SK-N-SH treated with all-trans-retinoic acid at 6 μM for 48 hours (cell line): ENCODE results near the gene TOX2.

Source experiments
- ATAC-seq: fragments of 200-7000 bp; cut with Tn5 transposase; 3 replicates; pipeline ENCODE4 v1.9.1; 2020; ENCODE audit warnings: mild to moderate bottlenecking, moderate library complexity
- ARNTL ChIP-seq: fragments of 450-650 bp; formaldehyde crosslinking; IDR thresholded peaks from 2 replicates; pipeline ENCODE4 v1.5.0; 2020; ENCODE audit warnings: low read depth, mild to moderate bottlenecking, moderate library complexity, borderline replicate concordance
- BACH2 ChIP-seq: fragments of 250-450 bp; sonication (Bioruptor Pico); IDR thresholded peaks from 2 replicates; pipeline ENCODE4 v1.9.0; 2021; ENCODE audit warnings: mild to moderate bottlenecking, borderline replicate concordance
- ESRRG ChIP-seq: fragments of 250-450 bp; sonication (Bioruptor Pico); IDR thresholded peaks from 2 replicates; pipeline ENCODE4 v1.6.1; 2021; ENCODE audit warnings: mild to moderate bottlenecking
- GLIS3 ChIP-seq: fragments of 250-450 bp; sonication (Bioruptor Pico); IDR thresholded peaks from 2 replicates; pipeline ENCODE4 v1.5.0; 2020; ENCODE audit warnings: mild to moderate bottlenecking, moderate library complexity
- ISL1 ChIP-seq: fragments of 250-450 bp; sonication (Bioruptor Pico); IDR thresholded peaks from 2 replicates; pipeline ENCODE4 v2.1.2; 2022; ENCODE audit warnings: mild to moderate bottlenecking, moderate library complexity
- OSR1 ChIP-seq: fragments of 250-450 bp; sonication (Bioruptor Pico); IDR thresholded peaks from 2 replicates; pipeline ENCODE4 v1.8.0; 2022; ENCODE audit warnings: moderate library complexity, mild to moderate bottlenecking, inconsistent platforms
- PPARA ChIP-seq: fragments of 250-450 bp; sonication (Bioruptor Pico); IDR thresholded peaks from 2 replicates; pipeline ENCODE4 v1.5.0; 2020; ENCODE audit warnings: mild to moderate bottlenecking, borderline replicate concordance
- RARB ChIP-seq: fragments of 250-450 bp; sonication (Bioruptor Pico); IDR thresholded peaks from 2 replicates; pipeline ENCODE4 v1.8.0; 2021; ENCODE audit warnings: mild to moderate bottlenecking, moderate library complexity
- TCF4 ChIP-seq: fragments of 250-450 bp; sonication (Bioruptor Pico); IDR thresholded peaks from 2 replicates; pipeline ENCODE4 v1.8.0; 2021; ENCODE audit warnings: mild to moderate bottlenecking, moderate library complexity, borderline replicate concordance
- TOX ChIP-seq: fragments of 250-450 bp; sonication (Bioruptor Pico); IDR thresholded peaks from 2 replicates; pipeline ENCODE4 v1.8.0; 2021; ENCODE audit warnings: mild to moderate bottlenecking, moderate library complexity, borderline replicate concordance
- ZC3H10 ChIP-seq: fragments of 250-450 bp; sonication (Bioruptor Pico); IDR thresholded peaks from 2 replicates; pipeline ENCODE4 v1.5.1; 2021; ENCODE audit warnings: mild to moderate bottlenecking, moderate library complexity
- ZFP3 ChIP-seq: fragments of 250-450 bp; sonication (Bioruptor Pico); IDR thresholded peaks from 2 replicates; pipeline ENCODE4 v1.5.0; 2020; ENCODE audit warnings: mild to moderate bottlenecking, moderate library complexity
- ZFP30 ChIP-seq: fragments of 450-650 bp; formaldehyde crosslinking; IDR thresholded peaks from 2 replicates; pipeline ENCODE4 v1.5.0; 2022; ENCODE audit warnings: mild to moderate bottlenecking, moderate library complexity
- ZNF565 ChIP-seq: fragments of 450-650 bp; formaldehyde crosslinking; conservative IDR thresholded peaks from 2 replicates; pipeline ENCODE4 v1.5.0; 2020; ENCODE audit warnings: low read depth, mild to moderate bottlenecking, moderate library complexity
- ZNF70 ChIP-seq: fragments of 450-650 bp; formaldehyde crosslinking; IDR thresholded peaks from 2 replicates; pipeline ENCODE4 v1.5.0; 2020; ENCODE audit warnings: mild to moderate bottlenecking, moderate library complexity
- ZNF8 ChIP-seq: fragments of 450-650 bp; formaldehyde crosslinking; IDR thresholded peaks from 2 replicates; pipeline ENCODE4 v1.5.0; 2020; ENCODE audit warnings: mild to moderate bottlenecking, moderate library complexity
- TF ChIP-seq, protein P1 (sequence below): fragments of 250-450 bp; sonication (Bioruptor Pico); IDR thresholded peaks from 2 replicates; pipeline ENCODE4 v1.8.0; 2021; ENCODE audit warnings: low read depth, mild to moderate bottlenecking, moderate library complexity, borderline replicate concordance
- TF ChIP-seq, protein P2 (sequence below): fragments of 250-450 bp; sonication (Bioruptor Pico); IDR thresholded peaks from 2 replicates; pipeline ENCODE4 v1.5.0; 2020; ENCODE audit warnings: mild to moderate bottlenecking, moderate library complexity
- TF ChIP-seq, protein P3 (sequence below): fragments of 250-450 bp; sonication (Bioruptor Pico); IDR thresholded peaks from 2 replicates; pipeline ENCODE4 v1.5.1; 2020; ENCODE audit warnings: low read depth, mild to moderate bottlenecking, moderate library complexity
- TF ChIP-seq, protein P4 (sequence below): fragments of 250-450 bp; sonication (Bioruptor Pico); IDR thresholded peaks from 2 replicates; pipeline ENCODE4 v1.5.1; 2021; ENCODE audit warnings: mild to moderate bottlenecking, moderate library complexity

Gene TOX2

DNA sequence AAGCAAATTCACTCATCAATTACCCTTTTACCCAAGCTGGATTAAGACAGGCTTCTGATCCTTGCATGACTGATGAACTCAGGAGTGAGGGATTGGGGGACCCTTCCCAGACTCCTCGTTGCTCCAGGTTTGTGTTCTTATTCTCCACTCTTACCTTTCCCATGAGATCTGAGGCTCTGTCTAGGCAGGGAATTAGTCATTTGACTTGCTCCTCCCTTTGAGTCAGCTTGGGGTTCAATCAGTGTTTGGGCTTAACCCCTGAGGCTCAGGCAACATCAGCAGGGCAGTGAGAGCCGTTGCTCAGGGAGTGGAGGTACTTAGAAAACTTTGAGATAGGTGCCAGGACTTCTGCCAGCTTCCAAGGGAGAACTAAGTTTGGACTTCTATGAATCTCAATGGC, 20.7 kb upstream of the TOX2 start (continued):
- TF ChIP-seq, protein P1, sequence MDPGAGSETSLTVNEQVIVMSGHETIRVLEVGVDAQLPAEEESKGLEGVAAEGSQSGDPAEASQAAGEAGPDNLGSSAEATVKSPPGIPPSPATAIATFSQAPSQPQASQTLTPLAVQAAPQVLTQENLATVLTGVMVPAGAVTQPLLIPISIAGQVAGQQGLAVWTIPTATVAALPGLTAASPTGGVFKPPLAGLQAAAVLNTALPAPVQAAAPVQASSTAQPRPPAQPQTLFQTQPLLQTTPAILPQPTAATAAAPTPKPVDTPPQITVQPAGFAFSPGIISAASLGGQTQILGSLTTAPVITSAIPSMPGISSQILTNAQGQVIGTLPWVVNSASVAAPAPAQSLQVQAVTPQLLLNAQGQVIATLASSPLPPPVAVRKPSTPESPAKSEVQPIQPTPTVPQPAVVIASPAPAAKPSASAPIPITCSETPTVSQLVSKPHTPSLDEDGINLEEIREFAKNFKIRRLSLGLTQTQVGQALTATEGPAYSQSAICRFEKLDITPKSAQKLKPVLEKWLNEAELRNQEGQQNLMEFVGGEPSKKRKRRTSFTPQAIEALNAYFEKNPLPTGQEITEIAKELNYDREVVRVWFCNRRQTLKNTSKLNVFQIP: no peak
- no peak for TF ChIP-seq ZNF8 (CRISPR knock-in tag)
- no peak for TF ChIP-seq ZC3H10 (CRISPR knock-in tag)
- TF ChIP-seq ARNTL: no peak
- no peak for TF ChIP-seq TOX (CRISPR knock-in tag)
- no peak for TF ChIP-seq ZFP30
- TF ChIP-seq, protein P2, sequence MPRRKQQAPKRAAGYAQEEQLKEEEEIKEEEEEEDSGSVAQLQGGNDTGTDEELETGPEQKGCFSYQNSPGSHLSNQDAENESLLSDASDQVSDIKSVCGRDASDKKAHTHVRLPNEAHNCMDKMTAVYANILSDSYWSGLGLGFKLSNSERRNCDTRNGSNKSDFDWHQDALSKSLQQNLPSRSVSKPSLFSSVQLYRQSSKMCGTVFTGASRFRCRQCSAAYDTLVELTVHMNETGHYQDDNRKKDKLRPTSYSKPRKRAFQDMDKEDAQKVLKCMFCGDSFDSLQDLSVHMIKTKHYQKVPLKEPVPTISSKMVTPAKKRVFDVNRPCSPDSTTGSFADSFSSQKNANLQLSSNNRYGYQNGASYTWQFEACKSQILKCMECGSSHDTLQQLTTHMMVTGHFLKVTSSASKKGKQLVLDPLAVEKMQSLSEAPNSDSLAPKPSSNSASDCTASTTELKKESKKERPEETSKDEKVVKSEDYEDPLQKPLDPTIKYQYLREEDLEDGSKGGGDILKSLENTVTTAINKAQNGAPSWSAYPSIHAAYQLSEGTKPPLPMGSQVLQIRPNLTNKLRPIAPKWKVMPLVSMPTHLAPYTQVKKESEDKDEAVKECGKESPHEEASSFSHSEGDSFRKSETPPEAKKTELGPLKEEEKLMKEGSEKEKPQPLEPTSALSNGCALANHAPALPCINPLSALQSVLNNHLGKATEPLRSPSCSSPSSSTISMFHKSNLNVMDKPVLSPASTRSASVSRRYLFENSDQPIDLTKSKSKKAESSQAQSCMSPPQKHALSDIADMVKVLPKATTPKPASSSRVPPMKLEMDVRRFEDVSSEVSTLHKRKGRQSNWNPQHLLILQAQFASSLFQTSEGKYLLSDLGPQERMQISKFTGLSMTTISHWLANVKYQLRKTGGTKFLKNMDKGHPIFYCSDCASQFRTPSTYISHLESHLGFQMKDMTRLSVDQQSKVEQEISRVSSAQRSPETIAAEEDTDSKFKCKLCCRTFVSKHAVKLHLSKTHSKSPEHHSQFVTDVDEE: no peak
- no peak for TF ChIP-seq ZFP3 (CRISPR knock-in tag)
- TF ChIP-seq ESRRG (CRISPR knock-in tag): no peak
- no peak for TF ChIP-seq ZNF565 (CRISPR knock-in tag)

DNA sequence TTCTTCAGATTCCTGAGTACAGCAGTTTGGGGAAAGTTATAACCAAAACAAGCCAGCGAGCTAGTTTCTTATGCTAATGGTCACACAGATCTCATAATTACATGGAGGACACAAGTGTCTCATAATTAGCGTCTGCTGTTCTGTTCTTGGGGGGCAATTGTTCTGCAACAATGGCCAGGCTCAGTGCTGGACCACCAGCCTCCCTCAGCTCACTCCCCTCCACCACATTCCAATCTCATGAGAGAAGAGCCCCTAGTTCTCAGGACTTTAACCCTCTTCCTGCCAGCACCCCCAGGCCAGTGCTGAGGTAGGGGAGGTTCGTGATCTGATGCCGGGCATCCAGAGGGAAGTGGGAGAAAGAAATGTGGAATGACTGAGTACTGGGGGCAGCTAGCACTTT, 20.2 kb upstream of the TOX2 start:
- TF ChIP-seq ZFP3 (CRISPR knock-in tag): no peak
- TF ChIP-seq ZNF70 (CRISPR knock-in tag): no peak
- no peak for TF ChIP-seq TCF4 (CRISPR knock-in tag)
- no peak for TF ChIP-seq ZFP30
- TF ChIP-seq ZC3H10 (CRISPR knock-in tag): no peak
- TF ChIP-seq, protein P3, sequence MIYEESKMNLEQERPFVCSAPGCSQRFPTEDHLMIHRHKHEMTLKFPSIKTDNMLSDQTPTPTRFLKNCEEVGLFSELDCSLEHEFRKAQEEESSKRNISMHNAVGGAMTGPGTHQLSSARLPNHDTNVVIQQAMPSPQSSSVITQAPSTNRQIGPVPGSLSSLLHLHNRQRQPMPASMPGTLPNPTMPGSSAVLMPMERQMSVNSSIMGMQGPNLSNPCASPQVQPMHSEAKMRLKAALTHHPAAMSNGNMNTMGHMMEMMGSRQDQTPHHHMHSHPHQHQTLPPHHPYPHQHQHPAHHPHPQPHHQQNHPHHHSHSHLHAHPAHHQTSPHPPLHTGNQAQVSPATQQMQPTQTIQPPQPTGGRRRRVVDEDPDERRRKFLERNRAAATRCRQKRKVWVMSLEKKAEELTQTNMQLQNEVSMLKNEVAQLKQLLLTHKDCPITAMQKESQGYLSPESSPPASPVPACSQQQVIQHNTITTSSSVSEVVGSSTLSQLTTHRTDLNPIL (CRISPR knock-in tag): no peak
- TF ChIP-seq BACH2 (CRISPR knock-in tag): no peak
- TF ChIP-seq, protein P2: no peak
- TF ChIP-seq, protein P1: no peak
- TF ChIP-seq ARNTL: no peak
- no peak for TF ChIP-seq RARB (CRISPR knock-in tag)
- TF ChIP-seq TOX (CRISPR knock-in tag): no peak
- TF ChIP-seq, protein P4, sequence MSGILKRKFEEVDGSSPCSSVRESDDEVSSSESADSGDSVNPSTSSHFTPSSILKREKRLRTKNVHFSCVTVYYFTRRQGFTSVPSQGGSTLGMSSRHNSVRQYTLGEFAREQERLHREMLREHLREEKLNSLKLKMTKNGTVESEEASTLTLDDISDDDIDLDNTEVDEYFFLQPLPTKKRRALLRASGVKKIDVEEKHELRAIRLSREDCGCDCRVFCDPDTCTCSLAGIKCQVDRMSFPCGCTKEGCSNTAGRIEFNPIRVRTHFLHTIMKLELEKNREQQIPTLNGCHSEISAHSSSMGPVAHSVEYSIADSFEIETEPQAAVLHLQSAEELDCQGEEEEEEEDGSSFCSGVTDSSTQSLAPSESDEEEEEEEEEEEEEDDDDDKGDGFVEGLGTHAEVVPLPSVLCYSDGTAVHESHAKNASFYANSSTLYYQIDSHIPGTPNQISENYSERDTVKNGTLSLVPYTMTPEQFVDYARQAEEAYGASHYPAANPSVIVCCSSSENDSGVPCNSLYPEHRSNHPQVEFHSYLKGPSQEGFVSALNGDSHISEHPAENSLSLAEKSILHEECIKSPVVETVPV (CRISPR knock-in tag): no peak
- TF ChIP-seq OSR1: no peak
- TF ChIP-seq ESRRG (CRISPR knock-in tag): no peak
- no peak for TF ChIP-seq ISL1 (CRISPR knock-in tag)
- no peak for TF ChIP-seq PPARA (CRISPR knock-in tag)
- TF ChIP-seq GLIS3: no peak
- ATAC-seq: no peak
